ENCODE measurements around the gene HIVEP3.

Gene HIVEP3

GRCh38 chr1:41621256-41621655 is 297.5 kb downstream of the HIVEP3 start:
- DNase-seq, result no peak

GRCh38 chr1:41620365-41621169 is 298.2 kb downstream of the HIVEP3 start:
- DNase-seq, result no peak

- no peak for DNase-seq
These were observed 299.0 kb downstream of the HIVEP3 start for GRCh38 chr1:41619511-41620364.

- DNase-seq, result no peak
These were observed 299.9 kb downstream of the HIVEP3 start for GRCh38 chr1:41618871-41619270.

GRCh38 chr1:41618066-41618825 is 300.5 kb downstream of the HIVEP3 start:
- DNase-seq, result peak; percentile 99

GRCh38 chr1:41617336-41617735 is 301.4 kb downstream of the HIVEP3 start:
- DNase-seq, result no peak

GRCh38 chr1:41616563-41616962 is 302.2 kb downstream of the HIVEP3 start:
- DNase-seq, result no peak

- no peak for DNase-seq
These were observed 302.7 kb downstream of the HIVEP3 start for GRCh38 chr1:41615981-41616380.

- DNase-seq, result no peak
These were observed 303.4 kb downstream of the HIVEP3 start for GRCh38 chr1:41615316-41615715.

- no peak for DNase-seq
These were observed 303.9 kb downstream of the HIVEP3 start for GRCh38 chr1:41614818-41615217.

GRCh38 chr1:41613689-41614574 is 304.8 kb downstream of the HIVEP3 start:
- no peak for DNase-seq

GRCh38 chr1:41612953-41613352 is 305.8 kb downstream of the HIVEP3 start:
- no peak for DNase-seq

GRCh38 chr1:41611932-41612450 is 306.7 kb downstream of the HIVEP3 start:
- DNase-seq, result no peak

- DNase-seq, result peak; percentile 69
These were observed 307.4 kb downstream of the HIVEP3 start for GRCh38 chr1:41611068-41611931.

- no peak for DNase-seq
These were observed 308.4 kb downstream of the HIVEP3 start for GRCh38 chr1:41610361-41610760.

GRCh38 chr1:41609166-41609883 is 309.4 kb downstream of the HIVEP3 start:
- DNase-seq, result no peak

GRCh38 chr1:41608211-41608610 is 310.5 kb downstream of the HIVEP3 start:
- no peak for DNase-seq

- no peak for DNase-seq
These were observed 310.9 kb downstream of the HIVEP3 start for GRCh38 chr1:41607808-41608207.

GRCh38 chr1:41599912-41600311 is 318.8 kb downstream of the HIVEP3 start:
- no peak for DNase-seq

GRCh38 chr1:41598325-41598724 is 320.4 kb downstream of the HIVEP3 start:
- no peak for DNase-seq
